GM18861 (cell line): ENCODE measurements around the gene ARMC6.
"Not testable (repeated sequence)": the region's sequence is repeated elsewhere in the genome, so short reads cannot be mapped to it uniquely, and the experiment has no call there.

Experiments
- ATAC-seq: cut with Tn5 transposase; IDR thresholded peaks from one replicate; pipeline ENCODE4 v1.9.1; 2021; ENCODE audit not compliant: unreplicated experiment

ARMC6 gene

GRCh38 chr19:19106938-19107337 lies 73.5 kb downstream of the ARMC6 start:
- ATAC-seq: not testable (repeated sequence)

- ATAC-seq: no peak
These were observed 74.3 kb downstream of the ARMC6 start for GRCh38 chr19:19107654-19108053.
